NCI-H460 (cell line): Measurements from ENCODE around the gene NEU4. TPM values are rescaled to one million over a fixed set of nuclear protein-coding genes. Genes with fewer than 3 reads are reported as not detected.

Source experiments
- DNase-seq: peaks from one replicate; pipeline ENCODE4 v3.0.0-alpha.2; 2016; ENCODE audit warnings: low read depth; ENCODE audit errors: extremely low read depth
- total RNA-seq: library from RNA; depleted of rRNA; stranded (reverse); fragments of >200 nt; shearing (Covaris generic); gene quantifications from 2 replicates; pipeline ENCODE4 v1.2.3, GENCODE V29; 2014

NEU4 gene
- total RNA-seq, 1 experiment from 2014 or later, result 0.37 TPM

GRCh38 chr2:241849616-241850543 is 40.9 kb downstream of the NEU4 start:
- no peak for DNase-seq

GRCh38 chr2:241850544-241851324 is 41.7 kb downstream of the NEU4 start:
- no peak for DNase-seq

DNA sequence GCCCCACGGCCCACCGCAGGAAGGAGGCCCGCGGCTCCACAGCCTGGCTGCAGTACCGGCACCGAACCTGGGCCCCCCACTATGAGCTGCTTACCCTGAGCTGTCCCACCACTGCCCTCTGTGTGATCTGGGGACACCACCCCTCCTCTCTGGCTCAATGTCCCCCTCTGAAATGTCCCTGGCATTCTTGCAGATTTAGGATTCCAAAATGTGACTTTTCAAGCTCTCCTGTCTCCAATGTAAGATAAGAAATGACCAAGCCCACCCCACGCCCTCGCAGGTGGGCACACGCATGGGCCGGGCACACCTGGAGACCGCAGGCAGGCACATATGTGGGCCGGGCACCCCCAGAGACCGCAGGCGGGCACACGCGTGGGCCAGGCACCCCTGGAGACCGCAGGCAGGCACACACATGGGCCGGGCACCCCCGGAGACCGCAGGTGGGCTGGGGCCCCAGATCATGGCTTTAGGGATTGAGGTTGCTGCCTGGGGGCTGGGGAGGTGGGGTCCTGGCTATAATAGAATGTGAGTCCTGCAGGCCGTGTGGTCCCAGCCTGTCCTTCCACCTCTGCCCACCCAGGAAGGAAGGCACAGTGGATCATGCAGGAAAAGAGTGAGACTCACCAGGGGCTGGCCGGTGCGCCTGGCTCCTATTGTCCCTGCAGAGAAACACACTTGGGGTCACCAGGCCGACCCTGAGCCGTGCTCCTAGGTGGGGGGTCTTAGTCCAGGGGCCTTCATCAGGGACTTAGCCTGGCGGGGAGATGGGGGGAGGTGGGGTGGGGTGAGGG is 42.5 kb downstream of the NEU4 start:
- no peak for DNase-seq

GRCh38 chr2:241852116-241852980 is 43.4 kb downstream of the NEU4 start:
- no peak for DNase-seq

- no peak for DNase-seq
Measured at GRCh38 chr2:241852981-241853631, 44.1 kb downstream of the NEU4 start.

- DNase-seq, result no peak
Measured at GRCh38 chr2:241853651-241854341, 44.8 kb downstream of the NEU4 start.

DNA sequence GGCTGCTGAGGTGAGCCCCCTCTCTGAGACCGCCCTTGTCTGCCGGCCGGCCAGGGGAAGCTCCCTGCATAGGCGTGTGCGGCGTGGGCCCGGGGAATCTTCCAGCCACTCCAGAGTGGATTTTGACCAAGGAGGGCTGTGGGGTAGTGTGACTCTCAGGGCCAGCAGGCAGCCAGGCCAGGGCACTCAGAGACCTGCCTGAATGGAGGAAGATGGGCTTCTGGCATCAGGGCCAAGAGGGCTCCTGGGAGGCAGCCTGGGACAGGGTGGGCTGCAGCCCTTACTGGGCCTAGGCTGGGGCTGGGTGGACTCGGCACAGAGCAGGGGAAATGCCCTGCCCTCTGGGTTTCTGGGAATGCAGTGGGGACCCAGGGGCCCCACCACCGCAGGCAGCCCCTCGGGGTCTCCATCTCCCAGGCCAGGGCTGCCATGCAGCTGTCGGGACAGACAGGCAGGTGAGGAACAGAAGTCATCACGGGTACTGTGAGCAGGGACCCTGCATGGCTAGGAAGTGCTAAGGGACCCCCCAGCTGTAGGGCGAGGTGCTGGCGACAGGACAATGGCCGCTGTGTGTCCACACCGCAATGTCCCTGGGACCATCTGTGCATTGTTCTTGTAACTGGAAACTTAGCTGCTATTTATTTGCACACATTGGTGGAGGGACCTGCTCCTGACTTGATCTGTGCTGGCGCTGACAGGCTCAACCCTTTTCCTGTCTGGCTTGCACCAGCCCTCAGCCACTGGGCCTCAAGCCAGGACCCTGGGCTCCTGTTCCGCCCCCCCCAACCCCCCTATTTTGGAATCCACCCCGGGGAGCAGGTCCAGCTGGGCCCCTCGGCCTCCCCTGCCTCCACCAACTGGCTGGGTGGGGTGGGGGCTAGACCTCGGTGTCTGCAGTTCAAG is 45.6 kb downstream of the NEU4 start:
- no peak for DNase-seq

GRCh38 chr2:241855245-241855887 is 46.4 kb downstream of the NEU4 start:
- DNase-seq, result no peak

DNA sequence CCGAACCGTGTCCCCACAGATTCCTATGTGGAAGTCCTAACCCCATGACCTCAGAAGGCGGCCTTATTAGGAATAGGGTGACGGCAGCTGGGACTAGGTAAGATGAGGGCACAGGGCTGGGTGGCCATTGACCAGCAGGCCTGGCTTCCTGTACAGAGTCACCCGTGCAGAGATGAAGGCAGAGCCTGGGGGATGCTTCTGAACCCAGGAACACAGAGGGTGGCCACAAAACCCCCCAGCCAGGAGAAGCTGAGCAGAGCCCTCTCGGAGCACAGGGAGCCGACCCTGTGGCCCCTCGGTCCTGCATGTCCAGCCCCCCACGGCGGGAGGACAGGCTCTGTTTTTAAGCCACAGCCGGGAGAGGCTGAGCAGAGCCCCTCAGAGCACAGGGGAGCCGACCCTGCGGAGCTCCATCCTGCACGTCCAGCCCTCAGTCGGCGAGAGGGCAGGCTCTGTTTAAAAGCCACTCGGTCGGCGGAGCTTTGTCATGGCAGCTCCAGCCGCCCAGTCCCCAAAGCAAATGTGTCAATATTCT is 47.0 kb downstream of the NEU4 start:
- DNase-seq, result no peak

DNA sequence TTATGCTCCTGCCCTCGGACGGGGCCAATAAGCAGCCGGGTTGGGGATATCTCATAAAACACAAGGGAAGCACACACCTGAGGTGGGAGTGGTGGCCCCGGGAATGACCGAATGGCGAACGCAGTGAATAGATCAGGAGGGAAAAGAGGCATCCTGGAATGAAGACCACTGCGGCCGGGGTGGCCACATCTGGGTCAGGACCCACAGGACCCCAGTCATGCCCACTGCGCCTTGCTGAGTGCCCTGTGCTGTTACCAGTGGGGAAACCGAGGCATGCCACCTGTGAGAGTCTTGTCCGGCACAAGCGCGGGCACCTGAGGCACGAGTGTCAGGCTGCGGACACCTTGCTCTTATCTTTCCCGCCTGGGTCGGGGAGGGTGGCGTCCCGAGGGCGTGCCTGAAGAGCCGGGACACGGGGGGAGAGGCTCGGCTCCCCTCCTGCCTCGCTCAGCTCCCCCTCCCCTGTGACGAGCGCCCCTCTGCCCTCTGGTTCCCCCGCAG is 48.1 kb downstream of the NEU4 start:
- no peak for DNase-seq

DNA sequence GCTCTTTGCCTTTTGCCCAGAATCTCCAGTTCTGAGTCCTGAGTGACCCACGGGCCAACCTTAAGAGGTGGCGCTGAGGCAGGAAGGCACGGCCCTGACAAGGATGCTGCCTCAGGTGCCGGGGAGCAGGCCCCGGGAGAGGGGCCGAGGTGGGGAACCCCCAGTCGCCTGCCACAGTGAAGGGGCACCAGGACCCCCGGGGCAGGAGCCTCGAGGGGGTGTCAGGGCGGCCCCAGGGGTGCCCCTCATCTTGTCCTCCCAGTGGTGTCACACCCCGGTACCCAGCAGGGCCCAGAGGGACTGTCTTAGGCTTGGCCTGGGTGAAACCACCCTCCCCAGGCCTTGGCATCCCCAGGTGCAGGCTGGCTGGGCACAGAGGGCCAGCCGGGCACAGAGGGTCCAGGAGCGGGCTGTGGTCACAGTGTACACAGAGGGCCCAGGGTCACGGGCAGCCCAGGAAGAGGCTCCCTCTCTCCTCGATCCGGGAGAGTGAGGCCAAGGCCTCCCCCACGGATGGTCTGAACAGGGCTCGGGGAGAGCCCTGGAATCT is 48.7 kb downstream of the NEU4 start:
- DNase-seq, result no peak

DNA sequence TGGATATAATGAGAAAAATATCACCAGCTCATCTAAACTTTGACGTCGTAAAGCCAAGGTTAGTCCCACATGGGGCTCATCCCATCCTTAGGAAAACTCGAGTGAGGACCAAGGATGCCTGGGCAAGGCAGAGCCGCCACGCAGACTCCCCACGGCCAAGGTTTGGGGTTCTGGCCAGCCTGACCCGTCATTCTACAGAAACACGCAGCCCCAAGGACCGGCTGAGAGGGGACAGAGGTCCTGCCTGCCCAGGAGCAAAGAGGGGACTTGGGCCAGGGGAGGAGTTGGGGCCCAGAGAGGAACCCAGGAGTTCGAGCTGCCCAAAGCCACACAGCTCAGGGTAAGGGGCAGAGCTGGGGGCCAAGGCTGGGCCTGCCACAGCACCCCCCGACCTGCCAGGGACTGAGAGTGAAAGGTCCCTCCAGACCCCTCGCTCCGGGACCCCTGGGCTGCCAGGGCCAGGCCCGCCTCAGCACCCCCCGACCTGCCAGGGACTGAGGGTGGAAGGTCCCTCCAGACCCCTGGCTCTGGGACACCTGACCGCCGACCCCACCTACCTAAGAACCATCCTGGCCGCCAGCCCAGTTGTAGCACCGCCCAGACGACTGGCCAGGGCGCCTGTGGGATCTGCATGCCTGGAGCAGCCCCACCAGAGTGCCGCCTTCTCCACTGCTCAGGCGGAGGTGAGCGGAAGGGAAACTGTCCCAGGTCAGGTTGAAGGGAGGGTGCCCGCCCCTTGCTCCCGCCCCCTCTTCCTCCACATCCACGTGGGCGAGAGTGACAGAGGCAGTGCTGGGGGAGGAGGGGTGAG is 49.4 kb downstream of the NEU4 start, which contains the start of gene PDCD1:
Gene PDCD1, minus strand, starts transcription at position 689 of the 811 bp plus-strand sequence. Its CDS starts 56 bp downstream, at position 633.
- DNase-seq, result no peak

- DNase-seq, result no peak
Measured at GRCh38 chr2:241859017-241859435, 50.0 kb downstream of the NEU4 start.

- no peak for DNase-seq
Measured at GRCh38 chr2:241859436-241860183, 50.6 kb downstream of the NEU4 start.
